NK-92 (cell line): ENCODE measurements around the gene PGM3.

Experiments
- DNase-seq: peaks from one replicate; lab custom pipeline; 2025; ENCODE audit not compliant: unreplicated experiment; lab: John Stamatoyannopoulos, UW

PGM3 gene

DNA sequence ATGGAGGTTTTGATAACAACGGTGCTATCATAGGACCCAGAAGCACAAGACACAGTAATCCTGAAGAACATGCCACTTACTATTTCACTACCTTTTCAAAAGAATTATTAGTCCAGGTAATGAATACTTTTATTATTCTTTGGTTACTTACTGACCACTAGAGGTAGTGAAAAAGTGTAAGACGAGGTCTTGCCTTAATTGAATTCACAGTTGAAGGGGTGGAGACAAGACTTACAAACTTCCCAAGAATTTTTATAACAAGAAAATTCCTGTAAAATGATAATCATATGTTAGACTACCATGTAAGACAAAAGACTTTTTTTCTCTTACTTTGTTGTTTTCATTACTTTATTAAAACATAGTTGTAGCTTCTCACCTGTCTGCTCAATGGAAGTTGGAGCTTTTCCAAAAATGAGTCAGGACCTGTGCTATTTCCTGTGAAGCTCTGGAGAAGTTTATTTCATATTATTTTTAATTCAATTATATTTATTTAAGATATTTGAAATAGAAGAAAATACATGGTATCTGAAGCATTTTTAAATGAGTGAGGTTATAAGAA is 73.2 kb downstream of the PGM3 start:
- no peak for DNase-seq

DNA sequence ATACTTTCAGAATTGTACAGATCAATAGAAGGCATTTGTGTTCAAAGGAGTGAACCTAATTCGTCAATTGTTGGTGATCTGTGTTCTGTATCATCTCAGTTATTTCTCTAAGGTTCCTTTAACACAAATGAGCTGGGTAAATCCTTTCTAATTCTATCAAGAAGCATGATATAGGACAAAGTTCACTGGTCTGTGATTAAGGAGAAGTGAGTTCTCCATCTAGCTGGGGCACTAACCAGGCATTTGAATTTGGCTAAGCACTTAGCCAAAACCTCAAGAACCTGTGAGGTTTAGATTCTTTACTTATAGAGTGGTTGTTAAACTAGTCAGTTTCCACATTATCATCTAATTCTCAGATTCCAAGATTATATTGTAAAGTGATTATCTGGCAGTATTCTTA is 75.3 kb downstream of the PGM3 start:
- no peak for DNase-seq
